DND-41 (cell line): ENCODE results near the gene UGT1A4.

Source experiments
- CTCF ChIP-seq: IDR thresholded peaks from 2 replicates; pipeline ENCODE4 v1.5.1; 2012; ENCODE audit warnings: borderline replicate concordance, low read length, moderate library complexity, mild to moderate bottlenecking; ENCODE audit not compliant: poor library complexity, severe bottlenecking; ENCODE audit errors: extremely low read depth
- EZH2 ChIP-seq: IDR thresholded peaks from 3 replicates; pipeline ENCODE4 v1.6.1; 2012; ENCODE audit warnings: borderline replicate concordance, low read depth, mild to moderate bottlenecking, moderate library complexity, low read length, inconsistent platforms; ENCODE audit not compliant: severe bottlenecking

GRCh38 chr2:233795735-233796171 lies 77.2 kb downstream of the UGT1A4 start:
- no peak for TF ChIP-seq CTCF
- no peak for TF ChIP-seq EZH2
